22Rv1 (cell line): ENCODE measurements around the gene PLD1.

Experiments
- H3K27ac ChIP-seq: fragments of 450-650 bp; 2 replicates; pipeline ENCODE4 v1.5.1; 2017
- CTCF ChIP-seq: fragments of 450-650 bp; IDR thresholded peaks from 2 replicates; pipeline ENCODE4 v1.5.1; 2017; ENCODE audit warnings: mild to moderate bottlenecking
- ZFX ChIP-seq: fragments of 450-650 bp; IDR thresholded peaks from 2 replicates; pipeline ENCODE4 v1.6.1; 2017; ENCODE audit warnings: antibody characterized with exemption, borderline replicate concordance

PLD1 gene

GRCh38 chr3:171847595-171848259 lies 37.4 kb upstream of the PLD1 start:
- TF ChIP-seq ZFX (no peak), CTCF (no peak)

GRCh38 chr3:171847133-171847532 lies 36.9 kb upstream of the PLD1 start:
- TF ChIP-seq CTCF (no peak), ZFX (no peak)
- no peak overlapping the region for H3K27ac ChIP-seq

More at GRCh38 chr3:171847595-171848259, 37.4 kb upstream of the PLD1 start:
- H3K27ac ChIP-seq = no peak overlapping the region

GRCh38 chr3:171846597-171846996 lies 36.3 kb upstream of the PLD1 start:
- no peak for TF ChIP-seq ZFX
- no peak for TF ChIP-seq CTCF
- H3K27ac ChIP-seq = no peak overlapping the region

- TF ChIP-seq ZFX = no peak
- no peak for TF ChIP-seq CTCF
- H3K27ac ChIP-seq = no peak overlapping the region
Observed at GRCh38 chr3:171845481-171846284, 35.4 kb upstream of the PLD1 start.

GRCh38 chr3:171844873-171845272 lies 34.6 kb upstream of the PLD1 start:
- no peak overlapping the region for H3K27ac ChIP-seq

GRCh38 chr3:171842864-171843518 lies 32.7 kb upstream of the PLD1 start, which contains the start of gene TMEM212:
TSS of gene TMEM212 (plus strand) at chr3:171843349. CDS start at chr3:171843384, 35 bp downstream.
- TF ChIP-seq ZFX (no peak), CTCF (no peak)
- H3K27ac ChIP-seq = no peak within 1 kb of the TSS

More at GRCh38 chr3:171844873-171845272, 34.6 kb upstream of the PLD1 start:
- no peak for TF ChIP-seq ZFX
- TF ChIP-seq CTCF = no peak
